ENCODE results near the gene CACTIN. TPM values are rescaled to one million over a fixed set of nuclear protein-coding genes. Genes with fewer than 3 reads are reported as not detected.
A peak's percentile ranks its signal among the peaks of the same experiment; 100 is the strongest.

Gene CACTIN
- total and polyA plus RNA-seq, 2 experiments from 2014 or later: 6.9 to 29.1 TPM

GRCh38 chr19:3620817-3621547, 5.6 kb downstream of the CACTIN start:
- in situ Hi-C loops (cut with MboI): loop anchor here (25.0 kb wide), 1 partner anchor 309 kb away; no protein-coding TSS in a partner anchor
- no peak overlapping the region for H2AFZ ChIP-seq
- 79 to 81% methylated on average over 20 to 24 of the region's 24 CpGs for WGBS, 2 experiments (ENCODE audit: low coverage in 1 of 2, low lambda C conversion rate in 2 of 2, missing lambda C conversion rate in 2 of 2)
- no peak overlapping the region for H3K27ac ChIP-seq
- H3K9ac ChIP-seq: no peak overlapping the region
- H3K9me3 ChIP-seq (ENCODE audit: low read depth): no peaks in the 10 kb centered on the region
- TF ChIP-seq EZH2phosphoT487 (IDR thresholded peaks at IDR 0.05; ENCODE audit: insufficient read depth, low read depth) (no peak), EZH2 (IDR thresholded peaks at IDR 0.05; ENCODE audit: insufficient read depth, poor library complexity, severe bottlenecking) (no peak)
- H3K9me2 ChIP-seq (ENCODE audit: insufficient read depth): no peaks in the 10 kb centered on the region
- H3K4me3 ChIP-seq: no peak overlapping the region
- H3K4me2 ChIP-seq (ENCODE audit: unreplicated experiment): no peak overlapping the region
- H3K4me1 ChIP-seq (ENCODE audit: insufficient read depth): peaks cover 8% of the 10 kb centered on the region
- no peaks in the 10 kb centered on the region for H3K27me3 ChIP-seq (replicated peaks; ENCODE audit: insufficient read depth)
- H4K20me1 ChIP-seq (ENCODE audit: insufficient read depth): no peaks in the 10 kb centered on the region
- H3K79me2 ChIP-seq (ENCODE audit: insufficient read depth): peaks cover 35% of the 10 kb centered on the region
- H3F3A ChIP-seq (ENCODE audit: insufficient read depth): no peaks in the 10 kb centered on the region
- no peaks in the 10 kb centered on the region for H3K36me3 ChIP-seq (ENCODE audit: low read depth)
- DNase-seq: no peak

DNA sequence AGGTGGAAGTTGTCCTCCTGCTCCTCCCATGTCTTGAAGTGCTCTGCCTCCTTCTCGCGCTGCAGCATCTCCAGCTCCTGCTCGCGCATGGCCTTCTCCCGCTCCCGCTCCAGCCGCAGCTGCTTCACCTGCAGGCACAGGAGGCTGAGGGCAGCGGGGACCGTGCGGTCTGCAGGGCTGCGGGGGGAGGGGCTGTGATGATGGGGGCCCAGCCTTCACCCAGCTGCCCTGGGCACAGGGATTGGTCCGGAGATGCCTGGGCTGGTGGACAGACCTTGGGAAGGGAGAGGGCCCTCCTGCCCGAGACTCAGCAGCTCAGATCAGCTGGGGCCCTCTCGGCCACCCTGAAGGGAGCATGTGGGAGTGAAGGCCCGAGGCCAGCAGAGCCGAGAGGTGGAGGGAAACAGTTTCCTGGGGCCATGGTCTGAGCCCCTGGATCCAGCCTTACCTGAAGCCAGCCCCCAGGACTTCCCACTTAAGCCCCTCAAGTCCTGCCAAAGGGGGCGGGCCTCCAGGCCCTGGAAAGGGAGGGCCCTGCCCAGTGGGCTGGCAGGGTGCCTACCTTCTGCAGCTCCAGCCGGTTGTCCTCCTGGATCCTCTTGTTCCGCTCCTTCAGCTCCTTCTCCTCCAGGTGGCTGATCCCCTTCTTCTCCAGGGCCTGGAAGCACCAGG, 6.3 kb downstream of the CACTIN start:
- Histone ChIP-seq H3K27me3 (replicated peaks; ENCODE audit: insufficient read depth) (no peaks in the 10 kb centered on the region), H3K27ac (no peak overlapping the region), H2AFZ (no peak overlapping the region), H3K36me3 (ENCODE audit: low read depth) (no peaks in the 10 kb centered on the region), H3K4me1 (ENCODE audit: insufficient read depth) (peaks cover 4% of the 10 kb centered on the region), H3K9me2 (ENCODE audit: insufficient read depth) (no peaks in the 10 kb centered on the region), H3K79me2 (ENCODE audit: insufficient read depth) (peaks cover 28% of the 10 kb centered on the region), H3K4me2 (ENCODE audit: unreplicated experiment) (no peak overlapping the region), H3K9ac (no peak overlapping the region), H3F3A (ENCODE audit: insufficient read depth) (no peaks in the 10 kb centered on the region), H3K9me3 (ENCODE audit: low read depth) (no peaks in the 10 kb centered on the region), H3K4me3 (no peak overlapping the region), H4K20me1 (ENCODE audit: insufficient read depth) (no peaks in the 10 kb centered on the region)
- in situ Hi-C loops (cut with MboI): loop anchor here (25.0 kb wide), 1 partner anchor 308 kb away; no protein-coding TSS in a partner anchor
- 83 to 85% methylated on average over 15 to 19 of the region's 19 CpGs for WGBS, 2 experiments (ENCODE audit: low coverage in 1 of 2, low lambda C conversion rate in 2 of 2, missing lambda C conversion rate in 2 of 2)
- peak; percentile 27 for DNase-seq
- TF ChIP-seq EZH2 (IDR thresholded peaks at IDR 0.05; ENCODE audit: insufficient read depth, poor library complexity, severe bottlenecking) (no peak), EZH2phosphoT487 (IDR thresholded peaks at IDR 0.05; ENCODE audit: insufficient read depth, low read depth) (no peak)

GRCh38 chr19:3619631-3620012, 7.0 kb downstream of the CACTIN start:
- no peak for TF ChIP-seq EZH2 (IDR thresholded peaks at IDR 0.05; ENCODE audit: insufficient read depth, poor library complexity, severe bottlenecking)
- no peak for TF ChIP-seq EZH2phosphoT487 (IDR thresholded peaks at IDR 0.05; ENCODE audit: insufficient read depth, low read depth)
- H3K4me3 ChIP-seq: no peak overlapping the region
- no peaks in the 10 kb centered on the region for H3K9me3 ChIP-seq (ENCODE audit: low read depth)
- DNase-seq: no peak
- no peak overlapping the region for H3K9ac ChIP-seq
- H2AFZ ChIP-seq: no peak overlapping the region
- H3K27me3 ChIP-seq (replicated peaks; ENCODE audit: insufficient read depth): no peaks in the 10 kb centered on the region
- no peaks in the 10 kb centered on the region for H3K9me2 ChIP-seq (ENCODE audit: insufficient read depth)
- no peak overlapping the region for H3K4me2 ChIP-seq (ENCODE audit: unreplicated experiment)
- H3F3A ChIP-seq (ENCODE audit: insufficient read depth): no peaks in the 10 kb centered on the region
- 85 to 86% methylated on average over 16 to 17 of the region's 17 CpGs for WGBS, 2 experiments (ENCODE audit: low coverage in 1 of 2, low lambda C conversion rate in 2 of 2, missing lambda C conversion rate in 2 of 2)
- no peaks in the 10 kb centered on the region for H3K4me1 ChIP-seq (ENCODE audit: insufficient read depth)
- H3K27ac ChIP-seq: no peak overlapping the region
- peaks cover 22% of the 10 kb centered on the region for H3K79me2 ChIP-seq (ENCODE audit: insufficient read depth)
- in situ Hi-C loops (cut with MboI): loop anchor here (25.0 kb wide), 1 partner anchor 307 kb away; no protein-coding TSS in a partner anchor
- H3K36me3 ChIP-seq (ENCODE audit: low read depth): no peaks in the 10 kb centered on the region
- no peaks in the 10 kb centered on the region for H4K20me1 ChIP-seq (ENCODE audit: insufficient read depth)

- no peak overlapping the region for H3K27ac ChIP-seq
- no peak overlapping the region for H3K9ac ChIP-seq
- H3K79me2 ChIP-seq (ENCODE audit: insufficient read depth): peaks cover 16% of the 10 kb centered on the region
- H4K20me1 ChIP-seq (ENCODE audit: insufficient read depth): no peaks in the 10 kb centered on the region
- H3K4me3 ChIP-seq: no peak overlapping the region
- no peaks in the 10 kb centered on the region for H3K9me2 ChIP-seq (ENCODE audit: insufficient read depth)
- H3K4me1 ChIP-seq (ENCODE audit: insufficient read depth): no peaks in the 10 kb centered on the region
- no peaks in the 10 kb centered on the region for H3K27me3 ChIP-seq (replicated peaks; ENCODE audit: insufficient read depth)
- H3K9me3 ChIP-seq (ENCODE audit: low read depth): no peaks in the 10 kb centered on the region
- TF ChIP-seq EZH2phosphoT487 (IDR thresholded peaks at IDR 0.05; ENCODE audit: insufficient read depth, low read depth): no peak
- no peak for TF ChIP-seq EZH2 (IDR thresholded peaks at IDR 0.05; ENCODE audit: insufficient read depth, poor library complexity, severe bottlenecking)
- no peak overlapping the region for H3K4me2 ChIP-seq (ENCODE audit: unreplicated experiment)
- in situ Hi-C loops (cut with MboI): loop anchor here (25.0 kb wide), 1 partner anchor 307 kb away; no protein-coding TSS in a partner anchor
- H3K36me3 ChIP-seq (ENCODE audit: low read depth): no peaks in the 10 kb centered on the region
- no peak for DNase-seq
- H3F3A ChIP-seq (ENCODE audit: insufficient read depth): no peaks in the 10 kb centered on the region
- WGBS, 2 experiments (ENCODE audit: low coverage in 1 of 2, low lambda C conversion rate in 2 of 2, missing lambda C conversion rate in 2 of 2): 72 to 81% methylated on average over 22 to 26 of the region's 31 CpGs
- H2AFZ ChIP-seq: no peak overlapping the region
Observed at GRCh38 chr19:3618811-3619630, 7.6 kb downstream of the CACTIN start.

Measured in GM23248 (cell line).